Activated T-helper 9 cell treated with anti-CD3 and anti-CD28 coated beads, Interleukin-2, amount 50 U/mL, for 16 hours (primary cell): ENCODE measurements around the gene AVP.
"Not testable (repeated sequence)": the region's sequence is repeated elsewhere in the genome, so short reads cannot be mapped to it uniquely, and the experiment has no call there.

Source experiments
- DNase-seq: peaks from one replicate; pipeline ENCODE4 v3.0.0-alpha.2; 2020; ENCODE audit warnings: low read depth

Gene AVP

GRCh38 chr20:3082955-3083952 is 1.3 kb downstream of the AVP start:
- no peak for DNase-seq

- no peak for DNase-seq
Measured at GRCh38 chr20:3082306-3082951, 2.1 kb downstream of the AVP start.

GRCh38 chr20:3081641-3082040 is 2.9 kb downstream of the AVP start:
- DNase-seq: no peak

GRCh38 chr20:3080939-3081388 is 3.6 kb downstream of the AVP start:
- no peak for DNase-seq

GRCh38 chr20:3077618-3078134 is 6.8 kb downstream of the AVP start:
- no peak for DNase-seq

GRCh38 chr20:3075315-3075714 is 9.2 kb downstream of the AVP start:
- DNase-seq: not testable (repeated sequence)

- DNase-seq: no peak
Measured at GRCh38 chr20:3074812-3075211, 9.7 kb downstream of the AVP start.

- not testable (repeated sequence) for DNase-seq
Measured at GRCh38 chr20:3073251-3073643, 11.3 kb downstream of the AVP start.

GRCh38 chr20:3072530-3073250 is 11.8 kb downstream of the AVP start:
- DNase-seq: no peak

GRCh38 chr20:3071610-3072529 is 12.7 kb downstream of the AVP start, which contains the start of gene OXT:
OXT (plus strand) TSS chr20:3071620; CDS start chr20:3071656, 36 bp downstream.
- DNase-seq: peak; percentile 62

- DNase-seq: no peak
Measured at GRCh38 chr20:3071266-3071609, 13.3 kb downstream of the AVP start.

- no peak for DNase-seq
Measured at GRCh38 chr20:3070725-3071124, 13.8 kb downstream of the AVP start.

- DNase-seq: no peak
Measured at GRCh38 chr20:3068986-3069900, 15.3 kb downstream of the AVP start.

GRCh38 chr20:3068075-3068474 is 16.4 kb downstream of the AVP start:
- DNase-seq: no peak

- no peak for DNase-seq
Measured at GRCh38 chr20:3067139-3068014, 17.1 kb downstream of the AVP start.

GRCh38 chr20:3064119-3064518 is 20.4 kb downstream of the AVP start:
- DNase-seq: not testable (repeated sequence)

- no peak for DNase-seq
Measured at GRCh38 chr20:3059489-3059888, 25.0 kb downstream of the AVP start.

GRCh38 chr20:3051385-3052019 is 33.0 kb downstream of the AVP start:
- no peak for DNase-seq
